Panc1 (cell line): Measurements from ENCODE around the gene WDR27. TPM values are rescaled to one million over a fixed set of nuclear protein-coding genes. Genes with fewer than 3 reads are reported as not detected.

Experiments used
- ATAC-seq: fragments of 200-7000 bp; cut with Tn5 transposase; 2 replicates; pipeline ENCODE4 v1.9.1; 2020; ENCODE audit warnings: mild to moderate bottlenecking, moderate library complexity
- BruUV-seq: library from RNA; stranded (reverse); fragments of 400-500 nt; replicated peaks from 2 replicates; lab custom pipeline; 2021; lab: Mats Ljungman, UMichigan
- CTCF ChIA-PET: fragments of 300-600 bp; sonication (Branson Sonifier 250); formaldehyde crosslinking; loops from one replicate; lab custom pipeline; 2022; ENCODE audit warnings: antibody characterized with exemption; lab: Charles Lee
- POLR2A ChIA-PET: fragments of 300-600 bp; sonication (Branson Sonifier 250); formaldehyde crosslinking; loops from one replicate; lab custom pipeline; 2022; ENCODE audit warnings: antibody characterized with exemption; lab: Charles Lee
- DNase-seq: peaks from one replicate; pipeline ENCODE4 v3.0.0-alpha.2; 2010; ENCODE audit warnings: low read depth, low spot score
- H3K27ac ChIP-seq: 2 replicates; pipeline ENCODE4 v1.5.1; 2011; ENCODE audit warnings: mild to moderate bottlenecking, low read length, inconsistent platforms
- H3K27me3 ChIP-seq: fragments of 200-500 bp; sonication (Bioruptor generic); 2 replicates; pipeline ENCODE4 v1.6.0; 2014; ENCODE audit warnings: low read length, inconsistent platforms; ENCODE audit not compliant: control insufficient read depth, insufficient read depth
- H3K36me3 ChIP-seq: fragments of 200-500 bp; sonication (Bioruptor generic); 2 replicates; pipeline ENCODE4 v1.5.1; 2014; ENCODE audit warnings: inconsistent platforms, mild to moderate bottlenecking, low read length, moderate library complexity; ENCODE audit not compliant: control insufficient read depth, insufficient read depth
- H3K4me1 ChIP-seq: 2 replicates; pipeline ENCODE4 v1.5.1; 2011; ENCODE audit warnings: inconsistent platforms, mild to moderate bottlenecking, low read length, moderate library complexity; ENCODE audit not compliant: control insufficient read depth, insufficient read depth
- H3K4me3 ChIP-seq, 2 experiments: 2 replicates each; pipeline ENCODE4 v1.5.1; 2011 to 2012; ENCODE audit warnings: low read depth in 2 of 2, low read length in 2 of 2, mild to moderate bottlenecking in 2 of 2, inconsistent platforms in 1 of 2, moderate library complexity in 1 of 2
- H3K9me3 ChIP-seq: fragments of 200-500 bp; sonication (Bioruptor generic); 2 replicates; pipeline ENCODE4 v1.5.1; 2014; ENCODE audit warnings: low read depth, mild to moderate bottlenecking, inconsistent platforms, low read length, moderate library complexity; ENCODE audit not compliant: control insufficient read depth, insufficient read depth
- CTCF ChIP-seq: fragments of 450-650 bp; IDR thresholded peaks from 2 replicates; pipeline ENCODE4 v1.5.1; 2017; ENCODE audit warnings: mild to moderate bottlenecking
- SIN3A ChIP-seq: IDR thresholded peaks from 2 replicates; pipeline ENCODE4 v1.6.1; 2012; ENCODE audit warnings: low read depth, mild to moderate bottlenecking, low read length, moderate library complexity, borderline replicate concordance; ENCODE audit not compliant: insufficient read depth
- TCF7L2 ChIP-seq: IDR thresholded peaks from 2 replicates; pipeline ENCODE4 v1.6.1; 2011; ENCODE audit warnings: mild to moderate bottlenecking, low read depth, low read length, inconsistent platforms
- in situ Hi-C: cut with HindIII; loops from 2 replicates; pipeline ENCODE4 v1.10.0; 2016; ENCODE audit warnings: low sequenced_read_pairs, low pct_unique_long_range_greater_than_20kb
- intact Hi-C: fragments of 100-400 bp; cut with micrococcal nuclease; formaldehyde crosslinking; loops from one replicate; pipeline ENCODE4 v1.10.0; 2022; ENCODE audit not compliant: unreplicated experiment
- total RNA-seq: library from RNA; stranded (reverse); gene quantifications from one replicate; pipeline ENCODE4 v1.2.1, GENCODE V29; 2021; ENCODE audit not compliant: unreplicated experiment
- TF ChIP-seq, protein P1 (sequence below), 2 experiments: IDR thresholded peaks; 2 replicates each; pipeline ENCODE4 v1.6.1; 2011 to 2012; ENCODE audit warnings: low read depth in 2 of 2, control low read depth in 1 of 2, low read length in 1 of 2, mild to moderate bottlenecking in 1 of 2, moderate library complexity in 1 of 2; ENCODE audit not compliant: insufficient read depth in 1 of 2

The WDR27 gene
- total RNA-seq, 1 experiment from 2014 or later = 56.3 TPM

DNA sequence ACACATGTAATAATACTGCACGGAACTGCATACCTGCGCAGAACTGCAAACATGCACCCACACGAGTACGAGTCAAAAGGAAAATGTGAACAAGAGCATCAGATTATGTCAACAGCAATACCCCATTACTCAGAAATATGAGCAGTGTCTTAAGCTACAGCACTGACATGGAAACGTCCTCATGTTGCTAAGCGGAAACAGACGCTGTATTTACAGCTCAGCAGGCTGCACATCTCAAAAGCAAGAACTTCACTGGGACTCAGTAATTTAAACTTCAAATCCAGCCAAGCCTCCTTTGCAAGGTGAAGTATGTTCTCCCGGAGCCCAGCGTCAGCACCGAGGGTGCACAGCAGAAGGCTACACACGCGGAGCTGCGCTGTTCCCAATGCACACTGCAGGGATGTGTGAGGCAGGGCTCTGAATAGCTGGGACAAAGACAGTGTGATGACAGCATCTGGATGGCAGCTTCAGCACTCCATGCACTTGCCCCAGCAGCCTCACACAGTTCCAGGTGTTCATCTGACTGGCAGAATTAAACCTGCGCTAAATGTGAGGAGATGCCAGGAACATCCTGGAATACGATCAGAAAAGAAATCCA is 202.8 kb downstream of the WDR27 start:
- POLR2A ChIA-PET = no interaction called here

GRCh38 chr6:169495601-169496000 is 206.2 kb downstream of the WDR27 start:
- H3K4me3 ChIP-seq = no peak overlapping the region
- intact Hi-C loops (no loop called here), in situ Hi-C loops (no loop called here)
- no peaks in the 10 kb centered on the region for H3K27me3 ChIP-seq
- no peak overlapping the region for H3K27ac ChIP-seq
- no peak for ATAC-seq
- no peaks in the 10 kb centered on the region for H3K9me3 ChIP-seq
- no TSS peak for BruUV-seq
- no peak for TF ChIP-seq TCF7L2
- ChIA-PET POLR2A (no interaction called here), CTCF (no interaction called here)
- no peaks in the 10 kb centered on the region for H3K36me3 ChIP-seq
- no peak for DNase-seq
- H3K4me1 ChIP-seq = no peaks in the 10 kb centered on the region

More for the DNA sequence above, 202.8 kb downstream of the WDR27 start:
- Histone ChIP-seq H3K27me3 (no peaks in the 10 kb centered on the region), H3K9me3 (no peaks in the 10 kb centered on the region), H3K27ac (no peak overlapping the region), H3K4me1 (no peaks in the 10 kb centered on the region), H3K36me3 (no peaks in the 10 kb centered on the region), H3K4me3 (no peak overlapping the region)
- in situ Hi-C loops = no loop called here
- intact Hi-C loops = no loop called here
- ATAC-seq = peak; percentile 46; the same call in 1 of the 2 replicates
- BruUV-seq = no TSS peak
- TF ChIP-seq TCF7L2 (no peak), SIN3A (no peak), CTCF (no peak)
- no peak for DNase-seq
- CTCF ChIA-PET = no interaction called here

GRCh38 chr6:169494038-169494437 is 207.8 kb downstream of the WDR27 start:
- H3K4me3 ChIP-seq = no peak overlapping the region
- no peak for TF ChIP-seq SIN3A
- no peak for TF ChIP-seq TCF7L2
- TF ChIP-seq, protein P1, sequence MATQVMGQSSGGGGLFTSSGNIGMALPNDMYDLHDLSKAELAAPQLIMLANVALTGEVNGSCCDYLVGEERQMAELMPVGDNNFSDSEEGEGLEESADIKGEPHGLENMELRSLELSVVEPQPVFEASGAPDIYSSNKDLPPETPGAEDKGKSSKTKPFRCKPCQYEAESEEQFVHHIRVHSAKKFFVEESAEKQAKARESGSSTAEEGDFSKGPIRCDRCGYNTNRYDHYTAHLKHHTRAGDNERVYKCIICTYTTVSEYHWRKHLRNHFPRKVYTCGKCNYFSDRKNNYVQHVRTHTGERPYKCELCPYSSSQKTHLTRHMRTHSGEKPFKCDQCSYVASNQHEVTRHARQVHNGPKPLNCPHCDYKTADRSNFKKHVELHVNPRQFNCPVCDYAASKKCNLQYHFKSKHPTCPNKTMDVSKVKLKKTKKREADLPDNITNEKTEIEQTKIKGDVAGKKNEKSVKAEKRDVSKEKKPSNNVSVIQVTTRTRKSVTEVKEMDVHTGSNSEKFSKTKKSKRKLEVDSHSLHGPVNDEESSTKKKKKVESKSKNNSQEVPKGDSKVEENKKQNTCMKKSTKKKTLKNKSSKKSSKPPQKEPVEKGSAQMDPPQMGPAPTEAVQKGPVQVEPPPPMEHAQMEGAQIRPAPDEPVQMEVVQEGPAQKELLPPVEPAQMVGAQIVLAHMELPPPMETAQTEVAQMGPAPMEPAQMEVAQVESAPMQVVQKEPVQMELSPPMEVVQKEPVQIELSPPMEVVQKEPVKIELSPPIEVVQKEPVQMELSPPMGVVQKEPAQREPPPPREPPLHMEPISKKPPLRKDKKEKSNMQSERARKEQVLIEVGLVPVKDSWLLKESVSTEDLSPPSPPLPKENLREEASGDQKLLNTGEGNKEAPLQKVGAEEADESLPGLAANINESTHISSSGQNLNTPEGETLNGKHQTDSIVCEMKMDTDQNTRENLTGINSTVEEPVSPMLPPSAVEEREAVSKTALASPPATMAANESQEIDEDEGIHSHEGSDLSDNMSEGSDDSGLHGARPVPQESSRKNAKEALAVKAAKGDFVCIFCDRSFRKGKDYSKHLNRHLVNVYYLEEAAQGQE (IDR thresholded peaks at IDR 0.05; ENCODE audit: insufficient read depth in 1 of 2, low read depth in 2 of 2, low read length in 1 of 2) = no peak
- CTCF ChIA-PET = no interaction called here
- no TSS peak for BruUV-seq
- H3K27ac ChIP-seq = no peak overlapping the region
- intact Hi-C loops = no loop called here
- POLR2A ChIA-PET = interaction anchor here (0.5 kb wide), 1 partner anchor 23 kb away, joined by 5 read pairs; no protein-coding TSS in a partner anchor
- no peaks in the 10 kb centered on the region for H3K27me3 ChIP-seq
- H3K36me3 ChIP-seq = no peaks in the 10 kb centered on the region
- H3K4me1 ChIP-seq = no peaks in the 10 kb centered on the region
- DNase-seq (no peak), ATAC-seq (no peak)
- in situ Hi-C loops = no loop called here
- no peaks in the 10 kb centered on the region for H3K9me3 ChIP-seq
